Left colon (tissue), 2 donors: ENCODE data around the gene NUP93. TPM values are rescaled to one million over a fixed set of nuclear protein-coding genes. Genes with fewer than 3 reads are reported as not detected.

Experiments
- ATAC-seq: fragments of 200-7000 bp; cut with Tn5 transposase; one replicate; pipeline ENCODE4 v1.9.1; 2020; ENCODE audit warnings: mild to moderate bottlenecking, moderate library complexity
- DNase-seq, 2 donors: peaks; one replicate each; pipeline ENCODE4 v3.0.0-alpha.2; 2020
- intact Hi-C, 2 donors: fragments of 100-400 bp; cut with DNase I in 1 of 2; cut with micrococcal nuclease in 1 of 2; formaldehyde crosslinking; loops; one replicate each; pipeline versions ENCODE4 v1.11.2 to v1.14.0; 2022; cut with DNase I, micrococcal nuclease
- long read RNA-seq: library from polyadenylated mRNA; unstranded; transcript quantifications from one replicate; pipeline ENCODE4 v2.0.0, GENCODE V29; 2021
- total RNA-seq, 2 donors: library from RNA; stranded (reverse); fragmentation: NEBNext Ultra II Directional; extraction: Animal tissue kit (Norgen Biotek cat#: 25700); gene quantifications; one replicate each; pipeline ENCODE4 v1.2.1, GENCODE V29; 2021
- donor health status: DM: no; HTN: no; CAD: no.
- donor health status: DM: yes; HTN: yes; CAD: no.

Gene NUP93
- total RNA-seq, result 10 to 100 TPM; 34.1 to 52.7 TPM
- long read RNA-seq, transcript NUP93-201 (22 exons, 2,741 nt), result major isoform, 86 of 97 reads
- long read RNA-seq, partial matches to known transcripts, result 7 of 97 reads
- long read RNA-seq, other reads (novel, unspliced or antisense), result 3 of 97 reads

DNA sequence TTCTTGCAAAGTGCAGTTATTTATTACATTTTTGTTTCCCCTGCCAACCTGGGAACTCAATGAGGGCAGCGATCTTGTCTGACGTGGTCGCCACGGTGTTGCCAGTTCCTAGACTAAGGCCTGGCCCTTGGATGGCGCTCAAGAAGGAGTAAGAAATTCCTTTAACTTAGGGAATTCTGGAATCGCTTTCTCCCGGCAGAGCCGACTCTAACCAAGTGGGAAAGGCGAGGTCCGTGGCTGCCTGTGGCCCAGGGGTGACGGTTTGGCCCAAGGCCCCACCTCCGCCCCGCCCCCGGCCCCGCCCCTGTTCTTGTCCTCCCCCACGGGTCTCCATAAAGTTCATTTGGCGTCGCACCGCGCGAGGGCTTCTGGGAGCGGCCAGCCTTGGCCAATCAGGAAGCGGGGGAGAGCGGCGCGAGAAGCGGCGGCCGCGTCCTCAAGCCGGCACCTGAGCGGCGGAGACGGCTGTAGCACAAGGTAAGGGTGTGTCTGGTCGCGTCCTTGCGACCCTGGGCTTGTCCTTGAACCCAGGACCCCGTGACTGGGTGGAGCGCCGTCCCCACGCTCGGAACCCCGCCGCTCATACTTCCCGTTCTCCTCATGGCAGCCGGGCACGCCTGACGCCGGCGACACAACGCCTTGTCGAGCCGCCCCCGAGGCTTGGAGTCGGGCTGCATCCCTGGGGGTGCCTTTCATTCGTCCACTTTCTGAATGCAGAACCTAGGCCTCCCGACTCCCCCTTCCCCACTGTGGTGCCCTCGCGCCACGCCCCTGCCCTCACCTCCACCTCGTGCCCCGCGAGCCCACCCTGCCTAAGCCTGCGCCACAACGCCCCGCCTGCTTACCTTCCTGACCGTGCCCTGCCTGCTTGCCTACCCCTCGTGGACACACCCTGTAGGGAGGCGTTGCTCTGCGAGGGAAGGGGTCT, at the start of gene NUP93:
Gene NUP93 (plus strand): TSS at position 395 of the 928 bp plus-strand sequence. CDS start 18,119 bp downstream, outside the sequence.
- DNase-seq (peak; percentile 94), ATAC-seq (peak; percentile 97)
- intact Hi-C loops, result no loop called here

DNA sequence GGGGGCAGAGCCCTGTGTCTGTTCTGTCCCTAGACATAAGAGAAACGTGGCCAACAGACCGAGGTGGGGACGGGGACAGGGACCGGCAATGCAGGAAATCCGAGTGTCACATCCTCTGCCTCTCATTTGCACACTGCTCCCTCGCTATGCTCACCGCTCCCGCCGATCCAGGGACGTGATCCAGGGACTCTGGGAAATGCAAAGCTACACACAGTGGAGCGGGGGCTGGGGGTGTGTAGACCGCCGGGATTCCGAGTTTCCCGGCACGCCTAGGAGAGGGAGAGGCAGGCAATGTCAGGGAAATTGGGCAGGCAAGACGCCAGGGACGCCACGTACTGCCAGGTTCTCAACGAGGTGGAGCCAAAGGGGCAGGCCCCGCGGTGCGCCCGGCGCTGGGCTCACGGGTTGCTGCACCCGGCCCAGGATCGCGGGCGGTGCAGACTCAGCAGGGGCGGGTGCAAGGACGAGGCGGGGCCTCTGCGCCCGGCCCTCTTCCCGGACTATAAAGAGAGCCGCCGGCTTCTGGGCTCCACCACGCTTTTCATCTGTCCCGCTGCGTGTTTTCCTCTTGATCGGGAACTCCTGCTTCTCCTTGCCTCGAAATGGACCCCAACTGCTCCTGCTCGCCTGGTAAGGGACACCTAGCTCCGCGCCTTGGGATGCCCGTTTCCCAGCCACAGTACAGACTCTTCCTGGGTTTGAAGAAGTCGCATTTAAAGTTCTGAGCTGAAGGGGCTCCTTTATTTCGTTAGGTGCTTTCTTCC, 47.8 kb upstream of the NUP93 start, which contains the start of gene MT1X:
Gene MT1X (plus strand): TSS at position 532 of the 764 bp plus-strand sequence. CDS start 71 bp downstream, at position 603.
- intact Hi-C loops, result no loop called here

DNA sequence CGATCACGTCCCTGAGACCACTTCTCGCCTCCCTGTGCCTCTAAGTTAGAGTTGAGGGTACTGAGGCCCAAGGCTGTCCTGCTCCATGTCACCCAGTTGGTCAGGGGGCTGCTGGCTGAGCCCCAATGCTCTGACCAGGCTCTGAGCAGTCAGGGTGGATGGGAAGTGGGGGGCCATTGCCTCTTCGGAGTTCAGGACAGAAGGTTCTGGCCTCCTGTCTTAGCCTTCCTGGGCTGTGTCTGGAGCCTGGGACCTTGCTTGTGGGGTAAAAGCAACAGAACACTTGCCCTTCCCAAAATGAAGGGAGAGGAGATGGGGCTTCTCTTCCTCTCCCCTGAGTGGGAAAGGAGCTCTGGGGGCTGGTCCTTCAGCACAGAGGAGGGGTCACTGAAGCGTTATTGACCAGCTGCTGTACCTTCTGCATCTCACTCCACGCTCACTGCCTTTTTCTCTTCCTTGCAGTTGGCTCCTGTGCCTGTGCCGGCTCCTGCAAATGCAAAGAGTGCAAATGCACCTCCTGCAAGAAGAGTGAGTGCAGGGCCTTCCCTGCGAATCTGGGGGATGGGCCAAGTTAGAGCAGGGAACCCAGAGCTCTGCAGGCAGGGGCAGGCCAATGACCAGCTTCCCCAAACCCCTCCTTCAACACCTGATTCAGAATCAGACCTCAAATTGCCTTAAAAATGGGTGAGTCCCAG, 47.1 kb upstream of the NUP93 start:
- intact Hi-C loops, result no loop called here
- DNase-seq (peak; percentile 30 to 32), ATAC-seq (peak; percentile 19)

More for the DNA sequence above, 47.8 kb upstream of the NUP93 start, which contains the start of gene MT1X:
- peak; percentile 99 for ATAC-seq
- peak; percentile 94 for DNase-seq

DNA sequence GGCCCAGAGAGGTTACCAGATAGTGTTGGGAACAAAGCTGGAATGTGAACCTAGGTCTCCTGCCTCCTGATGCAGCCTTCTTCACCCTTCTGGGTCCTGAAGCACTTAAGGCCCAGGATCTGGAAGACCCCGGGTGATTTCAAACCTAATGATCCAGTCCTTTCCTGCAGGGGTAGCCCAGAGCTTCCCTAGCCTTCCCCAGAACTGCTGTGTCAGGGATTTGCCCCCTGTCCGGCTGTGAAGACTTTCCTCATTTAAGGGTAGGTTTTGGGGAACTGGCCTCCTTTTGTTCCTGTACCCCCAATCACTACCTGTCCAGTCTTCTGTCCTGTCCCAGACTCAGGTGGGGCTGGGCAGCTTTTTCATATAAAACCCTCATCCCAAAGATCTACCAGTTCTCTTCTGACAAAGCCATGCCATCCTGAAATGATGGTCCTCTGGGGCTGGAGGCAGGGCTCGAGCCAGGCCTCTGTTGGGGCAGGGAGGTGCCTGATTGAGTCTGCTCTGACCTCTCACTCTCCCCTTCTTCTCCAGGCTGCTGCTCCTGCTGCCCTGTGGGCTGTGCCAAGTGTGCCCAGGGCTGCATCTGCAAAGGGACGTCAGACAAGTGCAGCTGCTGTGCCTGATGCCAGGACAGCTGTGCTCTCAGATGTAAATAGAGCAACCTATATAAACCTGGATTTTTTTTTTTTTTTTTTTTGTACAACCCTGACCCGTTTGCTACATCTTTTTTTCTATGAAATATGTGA, 46.3 kb upstream of the NUP93 start:
- ATAC-seq, result no peak
- intact Hi-C loops, result no loop called here

DNA sequence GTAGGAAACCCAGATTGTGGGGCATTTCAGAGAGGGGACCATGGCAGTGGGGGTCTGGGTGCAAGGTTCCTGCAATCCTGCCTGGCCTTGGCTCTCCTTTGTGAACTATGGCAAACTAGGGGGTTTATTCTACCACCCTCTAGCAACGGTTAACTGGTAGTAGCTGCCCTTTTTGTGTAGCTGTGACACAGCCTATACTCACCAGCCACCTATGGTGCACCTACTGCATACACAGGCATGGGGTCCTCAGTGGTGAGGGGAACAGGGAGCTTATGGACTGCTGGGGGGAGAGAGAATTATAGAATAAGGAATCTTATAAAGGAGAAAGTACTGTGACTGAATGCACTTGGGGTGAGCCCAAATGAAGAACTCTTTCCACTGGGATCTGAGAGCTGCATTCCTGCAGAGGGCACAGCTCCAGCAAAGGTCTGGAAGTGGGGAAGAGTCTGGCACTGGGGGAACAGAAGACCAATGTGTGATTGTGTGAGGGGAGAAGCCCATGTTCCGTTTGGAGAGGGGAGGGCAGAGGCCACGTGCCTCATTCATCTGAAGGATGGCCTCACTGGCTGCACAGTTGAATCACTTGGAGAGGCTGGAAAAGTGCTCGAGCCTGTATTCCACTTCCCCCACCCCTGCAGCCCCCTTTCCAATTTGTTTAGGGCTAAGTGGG, 45.5 kb upstream of the NUP93 start:
- intact Hi-C loops, result no loop called here
- ATAC-seq (no peak), DNase-seq (no peak)

More for the DNA sequence above, 46.3 kb upstream of the NUP93 start:
- no peak for DNase-seq

DNA sequence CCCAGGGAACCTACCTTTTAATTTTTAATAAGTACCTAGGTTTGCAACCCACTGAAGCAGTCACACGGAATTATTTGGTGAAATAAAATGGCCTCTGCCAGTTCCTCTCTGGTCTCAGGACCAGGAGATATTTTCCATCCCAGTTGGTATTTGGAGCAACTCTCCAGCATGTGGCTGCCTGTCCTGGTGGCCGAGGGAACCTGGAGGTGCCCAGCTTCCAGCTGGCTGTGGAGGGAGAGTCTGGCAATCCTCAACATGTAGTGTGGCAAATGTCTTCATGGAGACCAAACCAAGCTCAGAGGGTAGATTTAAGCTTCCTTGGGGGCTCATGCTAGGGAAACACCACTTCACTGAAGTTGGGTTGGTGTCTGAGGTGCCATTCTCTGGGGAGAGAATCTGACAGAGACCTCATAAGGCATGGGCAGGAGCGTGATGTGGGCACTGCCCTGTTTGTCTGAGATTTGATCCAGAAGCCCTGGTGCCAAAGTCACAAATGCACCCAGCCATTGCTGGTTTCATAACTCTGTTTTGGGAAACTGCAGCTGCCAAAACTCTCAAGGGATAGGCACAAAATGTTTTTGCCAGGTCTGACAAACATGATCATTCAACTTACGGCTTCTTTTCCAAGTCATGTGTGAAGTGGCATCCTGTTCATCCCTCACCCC, 44.9 kb upstream of the NUP93 start:
- no peak for DNase-seq
- intact Hi-C loops, result no loop called here
- ATAC-seq, result no peak

DNA sequence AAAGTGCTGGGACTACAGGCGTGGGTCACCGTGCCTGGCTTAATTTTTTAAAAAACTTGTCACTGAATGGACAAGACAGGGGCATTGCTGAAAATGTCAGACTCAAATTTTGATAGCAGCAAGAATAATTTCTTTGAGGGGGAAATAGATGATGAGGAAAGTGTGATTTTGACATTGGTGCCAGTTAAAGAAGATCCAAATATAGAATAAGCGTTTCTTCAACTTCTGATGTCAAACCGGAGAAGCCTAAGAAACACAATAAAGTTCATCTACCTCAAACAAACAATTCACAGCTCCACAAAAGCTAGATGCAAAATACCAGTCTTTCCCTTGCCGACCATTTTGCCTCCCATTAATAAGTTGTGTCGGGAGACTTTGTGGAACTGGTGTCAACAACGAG, 43.2 kb upstream of the NUP93 start:
- ATAC-seq, result no peak

DNA sequence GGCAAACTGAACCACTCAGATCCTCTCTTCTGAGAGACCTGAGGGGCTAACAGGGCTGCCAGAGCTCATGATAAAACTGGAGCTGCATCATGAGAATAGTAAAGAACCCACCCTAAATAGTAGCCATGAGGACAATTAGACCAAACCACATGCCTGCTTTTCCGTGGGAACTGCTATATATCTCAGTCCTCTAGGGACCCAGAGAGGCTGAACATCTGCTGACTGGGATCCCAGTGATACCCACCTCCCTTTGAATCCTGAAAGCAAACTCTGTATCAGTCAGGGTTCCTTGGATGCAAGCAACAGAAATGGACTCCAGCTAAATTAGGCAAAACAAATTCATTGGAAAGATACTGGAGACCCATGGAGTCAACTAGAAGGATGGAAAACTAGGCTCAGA, 41.2 kb upstream of the NUP93 start:
- ATAC-seq, result no peak
- intact Hi-C loops, result no loop called here

More for the DNA sequence above, 43.2 kb upstream of the NUP93 start:
- no peak for DNase-seq
- intact Hi-C loops, result no loop called here

DNA sequence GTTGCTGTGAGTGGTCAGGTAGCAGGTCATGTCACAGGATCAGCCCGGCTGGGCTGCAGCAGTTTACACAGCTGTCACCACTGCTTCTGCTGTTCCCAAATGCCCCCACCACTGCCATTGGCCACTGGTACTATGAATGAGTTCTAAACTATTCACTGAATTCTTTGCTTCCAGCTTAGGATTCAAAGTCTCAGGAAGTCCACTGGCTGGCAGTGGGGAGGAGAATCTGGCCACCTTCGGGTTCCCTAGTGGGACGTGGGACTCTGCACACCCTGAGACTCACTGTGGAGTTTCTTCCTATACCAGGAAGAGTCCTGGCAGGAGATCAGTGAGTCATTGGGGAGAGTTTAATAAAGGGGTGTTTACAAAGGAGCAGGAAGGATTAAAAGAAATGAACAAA, 40.8 kb upstream of the NUP93 start:
- intact Hi-C loops, result no loop called here
- ATAC-seq (no peak), DNase-seq (no peak)

More for the DNA sequence above, 41.2 kb upstream of the NUP93 start:
- no peak for DNase-seq

DNA sequence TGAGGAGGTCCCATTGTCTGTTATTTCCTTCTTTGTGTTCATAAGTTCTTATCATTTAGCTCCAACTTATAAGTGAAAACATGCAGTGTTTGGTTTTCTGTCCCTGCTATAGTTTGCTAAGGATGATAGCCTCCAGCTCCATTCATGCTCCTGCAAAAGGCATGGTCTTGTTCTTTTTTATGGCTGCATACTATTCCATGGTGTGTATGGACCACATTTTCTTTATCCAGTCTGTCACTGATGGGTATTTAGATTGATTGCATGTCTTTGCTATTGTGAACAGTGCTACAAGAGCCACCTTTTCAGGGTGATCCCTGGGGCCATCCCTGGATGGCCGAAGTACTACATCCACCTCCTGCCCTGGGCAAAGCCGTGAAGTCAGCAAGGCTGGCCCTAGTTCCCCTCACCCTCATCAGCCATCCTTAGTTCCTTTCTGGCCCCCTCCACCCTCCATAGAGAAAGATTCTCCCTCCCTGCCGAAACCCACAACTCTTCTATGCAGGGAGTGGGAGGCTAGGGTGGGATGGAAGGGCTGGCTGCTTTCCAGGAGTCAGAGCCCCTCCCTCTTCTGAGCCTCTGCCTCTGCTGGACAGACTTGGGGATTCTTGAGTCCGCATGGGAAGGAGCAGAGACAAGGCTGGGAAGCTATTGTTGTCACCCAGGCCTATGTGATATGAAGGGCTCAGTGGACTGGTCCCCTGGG, 39.4 kb upstream of the NUP93 start:
- intact Hi-C loops, result loop anchor here in 1 of 2 donors (5.0 kb wide), 1 partner anchor 178 kb away; no protein-coding TSS in a partner anchor
- no peak for DNase-seq
- ATAC-seq, result no peak

DNA sequence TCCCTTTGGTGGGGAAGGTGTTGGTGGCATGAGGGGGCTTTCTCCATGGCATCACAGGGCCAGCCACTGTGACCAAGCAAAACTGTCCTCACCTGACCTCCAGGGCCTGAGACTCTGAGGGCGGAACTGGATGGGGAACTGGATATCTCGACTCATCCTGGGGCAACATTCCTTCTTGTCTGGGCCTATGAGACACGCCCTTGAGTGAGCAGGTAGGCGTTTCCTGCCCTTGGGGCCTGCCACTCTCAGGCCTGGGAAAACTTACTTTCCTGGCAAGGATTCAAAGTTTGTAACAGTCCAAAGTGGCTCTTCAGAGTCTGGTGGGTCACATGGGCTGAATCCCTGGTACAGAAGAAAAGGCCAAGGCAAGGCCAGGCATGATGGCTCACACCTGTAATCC, 38.0 kb upstream of the NUP93 start:
- ATAC-seq (peak; percentile 99), DNase-seq (peak; percentile 39 to 69)
- intact Hi-C loops, result loop anchor here in 1 of 2 donors (5.0 kb wide), 1 partner anchor 180 kb away; no protein-coding TSS in a partner anchor

DNA sequence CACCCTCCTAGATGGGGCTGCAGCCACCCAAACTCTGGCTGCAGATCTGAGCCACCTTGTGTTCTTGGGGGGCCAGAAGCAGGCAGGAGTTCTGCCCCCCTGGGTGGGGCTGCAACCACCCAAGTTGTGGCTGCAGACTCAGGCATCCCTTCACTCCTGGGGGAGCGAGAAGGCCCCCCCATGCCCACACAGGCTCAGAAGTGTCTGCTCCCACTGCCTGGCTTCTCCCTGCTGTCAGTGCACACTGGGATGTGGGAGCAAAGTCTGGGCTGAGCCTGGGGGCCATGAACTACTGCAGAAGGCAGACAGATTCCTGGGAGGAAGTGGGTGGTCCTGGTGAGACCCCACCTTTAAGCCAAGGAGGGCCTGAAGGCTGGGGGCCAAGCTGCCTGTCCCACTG, 34.7 kb upstream of the NUP93 start:
- DNase-seq, result no peak
- intact Hi-C loops, result no loop called here
- no peak for ATAC-seq

DNA sequence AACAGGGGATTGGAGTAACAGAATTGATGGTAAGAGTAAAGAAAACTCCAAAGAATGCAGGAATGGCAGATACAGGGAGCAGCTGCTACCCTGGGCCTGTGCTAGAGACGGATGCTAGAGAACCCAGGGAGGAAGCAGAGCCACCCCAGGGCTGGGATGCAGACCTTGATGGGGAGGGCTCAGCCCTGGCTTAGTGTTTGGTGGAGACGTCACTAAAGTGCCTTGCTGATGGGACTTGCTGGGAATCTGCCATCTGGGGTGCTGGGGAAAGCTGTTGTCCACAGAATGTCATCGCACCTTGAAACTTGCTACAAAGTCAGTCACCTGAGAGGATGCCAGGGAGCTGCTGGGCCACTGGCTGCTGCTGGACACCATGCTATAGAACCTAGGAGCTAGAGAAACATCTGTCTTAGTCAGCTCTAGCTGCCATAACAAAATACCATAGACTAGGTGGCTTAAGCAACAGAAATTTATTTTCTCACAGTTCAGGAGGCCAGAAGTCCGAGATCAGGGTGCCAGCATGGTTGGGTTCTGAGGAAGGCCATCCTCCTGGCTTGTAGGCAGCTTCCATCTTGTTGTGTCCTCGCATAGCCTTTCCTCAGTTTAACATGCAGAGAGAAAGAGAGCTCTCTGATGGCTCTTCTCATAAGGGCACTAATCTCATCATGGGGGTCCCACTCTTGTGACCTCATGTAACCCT, 32.3 kb upstream of the NUP93 start:
- DNase-seq (no peak), ATAC-seq (no peak)
- intact Hi-C loops, result no loop called here

DNA sequence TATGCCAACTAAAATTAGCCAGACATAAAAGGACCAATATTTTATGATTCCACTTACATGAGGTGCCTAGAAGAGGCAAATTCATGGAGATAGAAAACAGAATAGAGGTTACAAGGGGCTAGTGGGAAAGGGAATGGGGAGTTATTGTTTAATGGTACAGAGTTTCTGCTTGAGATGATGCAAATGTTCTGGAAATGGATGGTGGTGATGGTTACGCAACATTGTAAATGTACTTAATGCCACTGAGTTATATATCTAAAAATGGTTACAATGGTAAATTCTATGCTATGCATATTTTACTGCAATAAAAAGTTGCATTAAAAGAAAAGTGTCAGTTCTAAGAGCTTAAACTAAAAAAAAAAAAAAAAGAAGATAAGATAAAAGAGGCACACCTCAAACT, 29.7 kb upstream of the NUP93 start:
- ATAC-seq (no peak), DNase-seq (no peak)
- intact Hi-C loops, result no loop called here

DNA sequence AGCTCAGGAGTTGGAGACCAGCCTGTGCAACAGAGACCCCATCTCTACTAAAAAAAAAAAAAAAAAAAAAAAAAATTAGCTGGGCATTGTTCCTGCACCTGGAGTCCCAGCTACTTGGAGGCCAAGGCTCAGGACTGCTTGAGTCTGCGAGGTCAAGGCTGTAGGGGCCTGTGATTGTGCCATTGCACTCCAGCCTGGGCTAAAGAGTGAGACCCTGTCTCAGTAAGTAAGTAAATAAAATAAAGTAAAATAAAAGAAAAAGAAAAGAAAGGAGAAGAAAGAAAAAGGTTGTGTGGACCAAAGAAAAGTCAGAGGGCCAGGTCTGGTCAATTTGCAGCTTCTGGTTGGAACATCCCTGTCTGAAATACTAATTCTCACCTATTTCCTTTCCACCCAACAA, 29.3 kb upstream of the NUP93 start:
- no peak for DNase-seq
- intact Hi-C loops, result no loop called here
- ATAC-seq, result no peak

DNA sequence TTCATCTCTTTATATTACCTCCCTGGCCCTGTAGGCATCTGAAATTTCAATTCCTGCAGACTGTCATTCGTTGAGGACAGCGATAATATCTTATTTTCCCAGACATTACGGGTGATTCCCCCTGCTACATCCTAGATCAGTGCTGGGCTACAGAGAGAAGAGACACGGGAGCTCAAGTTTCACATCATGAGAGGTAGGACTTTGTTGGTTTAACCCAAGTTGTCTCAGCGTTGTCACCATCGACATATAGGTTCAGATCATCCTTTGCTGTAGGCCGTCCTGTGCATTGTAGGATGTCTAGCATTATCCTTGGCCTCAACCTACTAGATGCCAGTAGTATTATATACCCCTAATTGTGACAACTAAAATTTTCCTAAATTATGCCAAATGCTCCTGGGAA, 28.4 kb upstream of the NUP93 start:
- no peak for ATAC-seq
- intact Hi-C loops, result no loop called here
- no peak for DNase-seq
